HS-27A (cell line): ENCODE data around the gene YIPF1.
"Not testable (repeated sequence)": the region's sequence is repeated elsewhere in the genome, so short reads cannot be mapped to it uniquely, and the experiment has no call there.

Experiments
- DNase-seq: peaks from one replicate; pipeline ENCODE4 v3.0.0-alpha.2; 2012; ENCODE audit warnings: low read depth, missing footprints

The YIPF1 gene

GRCh38 chr1:53837924-53838653 lies 51.5 kb downstream of the YIPF1 start, which contains the start of gene NDC1:
Gene NDC1 (minus strand): TSS chr1:53838296. CDS start chr1:53838261, 35 bp downstream.
- peak; percentile 90 for DNase-seq

DNA sequence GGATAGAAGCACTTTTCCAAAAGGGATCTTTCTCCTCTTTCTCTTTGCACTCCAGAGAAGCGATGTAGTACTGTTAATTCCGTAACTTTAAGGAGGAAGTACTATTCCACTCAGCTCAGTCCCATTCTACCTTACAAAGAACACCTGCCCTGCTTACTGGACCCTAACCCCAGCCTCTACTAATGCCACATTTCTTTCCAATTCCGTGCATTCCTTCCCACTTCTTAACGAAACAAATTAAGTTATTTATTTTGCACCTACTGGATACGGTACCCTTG lies 52.0 kb downstream of the YIPF1 start:
- DNase-seq = peak; percentile 26

DNA sequence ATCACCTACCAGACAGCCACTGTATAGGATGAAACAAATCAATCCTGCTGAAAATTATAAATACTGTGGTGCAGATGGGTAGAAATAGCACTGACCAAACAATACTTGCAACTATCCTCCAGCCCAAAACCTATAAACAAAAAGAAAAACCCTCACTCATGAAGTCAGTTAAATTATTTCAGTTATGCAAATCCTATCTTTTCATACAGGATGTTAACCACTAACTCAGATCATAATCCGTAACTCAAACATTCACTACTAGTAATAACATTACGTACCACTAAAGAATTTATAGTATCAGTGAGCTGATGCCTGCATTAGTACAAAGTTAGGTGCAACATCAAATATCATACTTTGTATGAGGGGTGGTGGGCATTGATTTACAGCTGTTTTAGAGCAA lies 54.1 kb downstream of the YIPF1 start:
- peak; percentile 48 for DNase-seq

DNA sequence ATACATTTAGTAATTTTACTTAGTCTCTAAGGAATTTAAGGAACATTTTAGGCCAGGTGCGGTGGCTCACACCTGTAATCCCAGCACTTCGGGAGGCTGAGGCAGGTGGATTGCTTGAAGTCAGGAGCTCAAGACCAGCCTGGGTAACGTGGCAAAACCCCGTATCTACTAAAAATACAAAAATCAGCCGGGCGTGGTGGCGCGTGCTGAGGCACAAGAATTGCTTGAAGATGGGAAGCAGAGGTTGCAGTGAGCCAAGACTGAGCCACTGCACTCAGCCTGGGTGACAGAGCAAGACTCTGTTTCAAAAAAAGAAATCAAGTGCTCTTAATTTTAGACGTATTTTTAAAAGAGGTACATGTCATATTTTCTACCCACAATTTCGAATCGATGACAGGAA lies 54.8 kb downstream of the YIPF1 start:
- no peak for DNase-seq

GRCh38 chr1:53833393-53833792 lies 56.2 kb downstream of the YIPF1 start:
- DNase-seq = no peak

- no peak for DNase-seq
These were observed 63.2 kb downstream of the YIPF1 start for GRCh38 chr1:53826367-53826766.

- no peak for DNase-seq
These were observed 64.3 kb downstream of the YIPF1 start for GRCh38 chr1:53825306-53825705.

DNA sequence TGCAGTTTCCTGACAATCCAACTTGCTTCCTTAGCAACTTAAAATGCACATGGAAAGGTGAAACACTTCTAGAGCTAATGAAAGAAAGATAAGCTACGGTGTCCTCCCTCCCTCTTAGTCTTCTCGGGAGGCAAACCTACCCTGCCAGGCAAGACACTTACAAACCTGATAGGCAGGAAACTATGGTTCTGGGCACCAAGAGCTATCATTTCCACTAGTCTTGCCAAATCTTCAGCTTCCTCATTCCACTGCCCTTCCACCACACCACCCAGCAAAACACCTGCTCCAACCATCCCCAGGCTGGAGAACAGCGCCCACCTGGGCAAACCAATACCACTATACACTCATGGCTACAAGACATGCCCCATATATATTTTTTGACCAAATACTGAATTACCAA lies 66.7 kb downstream of the YIPF1 start:
- no peak for DNase-seq

DNA sequence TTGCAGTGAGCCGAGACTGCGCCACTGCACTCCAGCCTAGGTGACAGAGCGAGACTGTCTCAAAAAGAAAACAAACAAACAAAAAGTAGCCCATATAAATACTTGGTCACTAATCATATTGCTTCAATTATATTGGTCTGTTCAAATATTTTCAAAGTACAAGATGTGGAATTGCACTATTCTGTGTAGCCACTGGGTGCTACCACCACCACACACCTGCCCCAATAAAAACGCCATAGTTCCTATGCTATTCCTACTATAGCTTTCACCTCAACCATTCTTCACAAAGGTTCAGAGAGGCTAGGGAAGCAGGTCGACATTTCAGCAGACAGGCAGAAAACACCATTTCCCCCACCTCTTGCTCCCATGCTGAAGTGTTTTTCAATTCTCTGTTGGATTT lies 68.2 kb downstream of the YIPF1 start:
- DNase-seq = no peak

- no peak for DNase-seq
These were observed 70.2 kb downstream of the YIPF1 start for GRCh38 chr1:53819387-53819786.

DNA sequence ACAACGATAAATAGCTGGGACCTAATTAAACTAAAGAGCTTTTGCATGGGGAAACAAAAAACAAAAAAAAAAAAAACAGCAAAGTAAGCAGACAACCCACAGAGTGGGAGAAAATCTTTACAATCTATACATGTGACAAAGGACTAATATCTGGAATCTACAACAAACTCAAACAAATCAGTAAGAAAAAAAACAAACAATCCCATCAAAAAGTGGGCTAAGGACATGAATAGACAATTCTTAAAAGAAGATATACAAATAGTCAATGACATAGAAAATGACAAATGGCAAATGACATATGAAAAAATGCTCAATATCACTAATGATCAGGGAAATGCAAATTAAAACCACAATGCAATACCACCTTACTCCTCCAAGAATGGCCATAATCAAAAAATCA lies 73.0 kb downstream of the YIPF1 start:
- DNase-seq = not testable (repeated sequence)

DNA sequence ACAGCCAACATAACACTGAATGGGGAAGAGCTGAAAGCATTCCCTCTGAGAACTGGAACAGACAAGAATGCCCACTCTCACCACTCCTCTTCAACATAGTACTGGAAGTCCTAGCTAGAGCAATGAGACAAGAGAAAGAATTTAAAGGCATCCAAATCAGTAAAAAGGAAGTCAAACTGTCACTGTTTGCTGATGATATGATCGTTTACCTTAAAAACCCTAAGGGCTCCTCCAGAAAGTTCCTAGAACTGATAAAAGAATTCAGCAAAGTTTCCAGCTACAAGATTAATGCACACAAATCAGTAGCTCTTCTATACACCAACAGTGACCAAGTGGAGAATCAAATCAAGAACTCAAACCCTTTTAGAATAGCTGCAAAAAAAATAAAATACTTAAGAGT lies 74.1 kb downstream of the YIPF1 start:
- DNase-seq = not testable (repeated sequence)

DNA sequence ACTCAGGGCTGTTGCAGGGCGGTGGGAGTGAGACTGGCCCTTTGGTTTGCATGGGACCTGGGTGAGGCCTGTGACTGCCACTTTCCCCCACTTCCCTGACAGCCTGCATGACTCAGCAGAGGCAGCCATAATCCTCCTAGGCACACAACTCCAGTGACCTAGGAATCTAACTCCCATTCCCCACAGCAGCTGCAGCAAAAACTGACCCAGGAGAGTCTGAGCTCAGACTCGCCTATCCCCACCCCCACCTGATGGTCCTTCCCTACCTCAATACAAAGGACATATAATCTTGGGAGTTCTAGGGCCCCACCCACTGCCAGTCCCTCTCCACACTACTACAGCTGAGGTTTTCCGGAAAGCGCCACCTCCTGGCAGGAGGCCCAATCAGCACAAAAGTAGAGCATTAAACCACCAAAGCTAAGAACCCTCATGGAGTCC lies 78.2 kb downstream of the YIPF1 start:
- no peak for DNase-seq

- DNase-seq = no peak
These were observed 79.1 kb downstream of the YIPF1 start for GRCh38 chr1:53810497-53810896.

DNA sequence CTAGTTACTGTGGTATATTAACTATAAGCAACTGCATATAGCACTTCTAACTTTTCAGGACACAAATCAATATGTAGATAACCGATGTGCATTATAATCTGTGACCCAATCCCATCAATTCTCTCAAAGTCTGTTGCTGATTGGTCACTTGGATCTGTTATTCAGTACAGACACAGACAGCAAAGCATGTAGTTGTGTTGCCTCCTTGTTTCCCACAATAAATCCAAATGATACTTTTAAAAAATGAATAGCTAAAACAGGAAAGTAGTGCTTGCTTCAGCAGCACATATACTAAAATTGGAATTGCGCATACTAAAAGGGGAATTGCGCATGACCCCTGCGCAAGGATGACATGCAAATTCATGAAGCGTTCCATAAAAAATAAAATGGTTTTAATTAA lies 79.6 kb downstream of the YIPF1 start:
- DNase-seq = no peak

DNA sequence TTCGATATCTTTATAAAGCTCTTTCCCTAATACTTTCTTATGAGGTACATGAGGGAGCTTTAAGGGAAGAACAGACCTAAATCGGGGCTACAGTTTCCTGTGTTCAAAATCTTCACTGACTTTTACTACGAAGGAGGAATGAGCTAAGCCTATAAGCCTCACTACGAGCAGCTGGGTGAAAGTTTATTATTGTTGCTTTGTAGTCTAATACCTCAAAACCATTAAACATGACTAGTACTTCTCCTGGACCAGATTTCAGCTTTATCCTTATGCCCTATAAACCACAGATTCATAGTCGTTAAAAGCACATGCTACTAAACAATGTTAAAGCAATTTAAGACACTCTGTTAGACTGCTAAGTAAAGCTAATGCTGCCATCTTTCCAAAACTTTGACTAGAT lies 81.7 kb downstream of the YIPF1 start:
- DNase-seq = no peak

GRCh38 chr1:53804791-53805505 lies 84.6 kb downstream of the YIPF1 start:
- DNase-seq = no peak

- DNase-seq = no peak
These were observed 85.4 kb downstream of the YIPF1 start for GRCh38 chr1:53804181-53804580.
